GM19193 (cell line): ENCODE results near the gene RPS6KA2.

ENCODE experiments used
- POLR2A ChIP-seq: IDR thresholded peaks from 4 replicates; pipeline ENCODE4 v1.6.1; 2011; ENCODE audit not compliant: insufficient read depth, insufficient read length; ENCODE audit errors: extremely low read depth

The RPS6KA2 gene

GRCh38 chr6:166433096-166433495, 194.0 kb downstream of the RPS6KA2 start:
- TF ChIP-seq POLR2A = no peak

GRCh38 chr6:166430269-166430668, 196.8 kb downstream of the RPS6KA2 start:
- no peak for TF ChIP-seq POLR2A

GRCh38 chr6:166424431-166424830, 202.6 kb downstream of the RPS6KA2 start:
- no peak for TF ChIP-seq POLR2A

- no peak for TF ChIP-seq POLR2A
These were observed 203.3 kb downstream of the RPS6KA2 start for GRCh38 chr6:166423781-166424180.

- no peak for TF ChIP-seq POLR2A
These were observed 203.9 kb downstream of the RPS6KA2 start for GRCh38 chr6:166423051-166423745.

GRCh38 chr6:166422201-166422940, 204.7 kb downstream of the RPS6KA2 start:
- no peak for TF ChIP-seq POLR2A

- no peak for TF ChIP-seq POLR2A
These were observed 206.7 kb downstream of the RPS6KA2 start for GRCh38 chr6:166420351-166420750.

GRCh38 chr6:166419717-166420116, 207.3 kb downstream of the RPS6KA2 start:
- no peak for TF ChIP-seq POLR2A

- TF ChIP-seq POLR2A = no peak
These were observed 207.8 kb downstream of the RPS6KA2 start for GRCh38 chr6:166419286-166419685.

- no peak for TF ChIP-seq POLR2A
These were observed 208.3 kb downstream of the RPS6KA2 start for GRCh38 chr6:166418691-166419143.

GRCh38 chr6:166417285-166417691, 209.8 kb downstream of the RPS6KA2 start:
- TF ChIP-seq POLR2A = no peak

GRCh38 chr6:166415833-166416347, 211.2 kb downstream of the RPS6KA2 start:
- no peak for TF ChIP-seq POLR2A

GRCh38 chr6:166415306-166415705, 211.7 kb downstream of the RPS6KA2 start:
- TF ChIP-seq POLR2A = no peak

GRCh38 chr6:166413491-166413951, 213.5 kb downstream of the RPS6KA2 start:
- TF ChIP-seq POLR2A = no peak

GRCh38 chr6:166412911-166413384, 214.1 kb downstream of the RPS6KA2 start:
- no peak for TF ChIP-seq POLR2A

GRCh38 chr6:166412156-166412910, 214.7 kb downstream of the RPS6KA2 start:
- TF ChIP-seq POLR2A = no peak

GRCh38 chr6:166411721-166412151, 215.3 kb downstream of the RPS6KA2 start:
- TF ChIP-seq POLR2A = no peak
